Stimulated activated CD4-positive, alpha-beta T cell treated with anti-CD3 and anti-CD28 coated beads, Interleukin-12 subunit alpha, Interleukin-12 subunit beta, amount 100 ng/mL, for 24 hours (primary cell): ENCODE results near the gene CFAP74.
"Not testable (repeated sequence)": the region's sequence is repeated elsewhere in the genome, so short reads cannot be mapped to it uniquely, and the experiment has no call there.

ENCODE experiments used
- DNase-seq, 2 experiments: peaks; one replicate each; pipeline ENCODE4 v3.0.0-alpha.2; 2020; ENCODE audit warnings: low read depth in 2 of 2

Gene CFAP74

DNA sequence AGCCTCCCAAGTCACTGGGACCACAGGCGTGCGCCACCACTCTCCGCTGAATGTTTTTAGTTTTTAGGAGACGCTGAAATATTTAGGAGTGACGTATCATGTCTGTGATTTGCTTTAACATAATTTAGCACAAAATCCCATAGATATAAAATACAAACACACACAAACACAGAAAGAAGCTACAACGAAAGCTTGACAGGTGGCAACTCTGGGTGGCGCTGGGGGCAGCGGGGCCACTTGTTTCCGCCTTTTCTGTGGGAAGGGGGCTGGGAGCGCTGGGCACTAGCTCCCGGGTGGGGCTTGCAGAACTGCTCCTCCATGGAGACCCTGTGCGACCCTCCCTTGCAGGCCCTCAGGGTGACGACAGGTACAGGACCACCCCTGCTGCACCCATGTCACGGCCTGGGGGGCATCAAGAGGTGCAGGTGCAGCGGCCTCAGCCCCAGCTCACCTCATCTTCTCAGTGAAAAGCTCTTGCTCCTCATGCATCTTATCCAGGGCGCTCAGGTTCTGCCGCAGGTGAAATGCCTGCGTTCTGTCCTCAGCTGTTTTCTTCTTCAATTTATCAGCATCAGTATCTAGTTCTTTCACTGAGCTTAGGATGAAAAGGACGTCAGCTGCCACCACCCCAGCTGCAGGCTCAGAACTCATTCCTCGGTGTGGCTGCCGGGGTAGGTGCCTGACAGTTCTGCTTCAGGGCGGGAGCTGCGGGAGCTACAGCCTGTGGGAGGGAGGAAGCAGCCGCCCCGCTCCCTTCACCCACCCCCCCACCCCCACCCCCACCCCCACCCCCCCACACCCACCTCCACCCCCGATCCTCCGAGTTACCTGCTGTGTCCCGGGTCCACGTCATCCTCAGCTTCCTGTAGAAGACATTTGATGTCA, 15.3 kb downstream of the CFAP74 start:
- DNase-seq: no peak

DNA sequence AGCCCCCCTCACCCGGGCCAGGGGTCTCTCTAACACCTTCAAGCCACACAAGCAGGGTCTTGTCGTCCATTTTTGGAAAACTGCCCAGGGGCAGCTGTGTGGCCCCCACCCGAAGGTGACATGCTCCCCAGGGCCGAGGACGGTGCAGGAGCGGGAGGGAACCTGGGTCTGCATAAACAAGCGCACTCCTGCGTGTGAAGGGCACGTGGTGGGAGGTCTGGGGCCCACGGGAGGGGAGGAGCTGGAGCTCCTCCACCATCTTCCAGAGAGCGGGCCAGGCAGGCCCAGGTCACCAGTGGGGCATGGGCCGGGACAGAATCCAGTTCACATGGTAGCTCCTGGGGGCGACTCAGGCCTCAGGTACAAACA, 16.5 kb downstream of the CFAP74 start:
- no peak for DNase-seq

DNA sequence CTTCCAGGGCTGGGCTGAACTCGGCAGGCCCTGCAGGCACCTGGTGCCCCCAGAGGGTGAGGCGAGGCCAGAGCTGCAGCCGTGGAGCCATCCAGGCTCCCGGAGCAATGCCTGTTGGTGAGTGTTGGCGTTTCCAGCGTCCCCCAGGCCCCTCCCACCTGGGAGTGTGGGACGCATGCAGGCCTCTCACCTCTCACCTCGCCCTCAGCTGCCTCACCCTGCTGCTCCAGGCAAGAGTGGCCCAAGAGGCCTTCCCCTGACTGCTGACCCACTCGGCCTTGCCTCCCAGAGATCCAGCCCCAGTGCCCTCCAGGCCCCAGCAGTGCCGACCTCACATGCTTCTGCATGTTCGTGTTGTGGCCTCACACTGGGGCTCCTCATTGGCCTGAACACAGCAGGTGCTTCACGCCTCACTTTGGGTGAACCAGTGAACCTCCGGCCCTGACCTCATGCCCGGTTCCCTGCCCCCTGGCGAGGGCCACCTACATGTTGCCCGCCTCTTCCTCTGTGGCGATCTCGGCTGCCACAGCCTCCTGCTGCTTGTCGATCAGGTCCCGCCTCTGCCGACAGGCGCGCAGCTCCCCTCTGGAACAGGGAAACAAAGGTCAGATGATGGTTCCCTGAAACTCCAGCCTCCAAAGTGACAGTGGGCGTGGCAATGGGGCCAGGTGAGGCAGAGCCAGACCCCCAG, 17.0 kb downstream of the CFAP74 start:
- no peak for DNase-seq

DNA sequence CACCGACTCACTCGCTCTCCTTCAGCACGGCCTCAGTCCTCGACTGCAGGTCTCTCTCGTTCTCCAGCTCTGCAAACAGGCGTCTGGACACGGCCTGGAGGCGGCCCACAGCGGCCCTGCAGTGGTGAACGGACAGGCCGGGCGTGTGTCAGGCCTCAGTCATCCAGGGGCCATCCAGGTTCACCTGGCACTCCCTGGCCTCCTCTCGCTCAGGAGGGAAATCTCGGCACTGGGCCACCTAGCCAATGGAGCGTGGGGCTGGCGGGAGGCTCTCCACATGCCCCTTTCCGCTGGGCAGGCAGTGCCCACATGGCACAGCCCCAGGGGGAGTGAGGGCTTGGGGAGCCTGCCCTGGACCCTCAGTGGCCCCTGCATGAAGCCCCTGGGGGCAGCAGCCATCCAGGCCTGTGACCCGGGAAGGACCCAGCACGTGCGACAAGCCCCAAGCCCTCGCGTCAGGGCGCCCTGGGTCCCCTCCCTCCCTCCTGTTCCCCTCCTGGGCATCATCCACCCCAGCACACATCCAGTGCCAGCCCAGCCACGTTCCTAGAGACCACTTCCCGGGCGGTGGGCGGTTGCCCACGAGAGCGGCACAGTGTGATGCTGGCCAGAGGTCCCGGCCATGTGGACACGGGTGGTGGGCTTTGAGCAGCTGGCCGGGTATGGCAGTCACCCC, 18.1 kb downstream of the CFAP74 start:
- DNase-seq: no peak

DNA sequence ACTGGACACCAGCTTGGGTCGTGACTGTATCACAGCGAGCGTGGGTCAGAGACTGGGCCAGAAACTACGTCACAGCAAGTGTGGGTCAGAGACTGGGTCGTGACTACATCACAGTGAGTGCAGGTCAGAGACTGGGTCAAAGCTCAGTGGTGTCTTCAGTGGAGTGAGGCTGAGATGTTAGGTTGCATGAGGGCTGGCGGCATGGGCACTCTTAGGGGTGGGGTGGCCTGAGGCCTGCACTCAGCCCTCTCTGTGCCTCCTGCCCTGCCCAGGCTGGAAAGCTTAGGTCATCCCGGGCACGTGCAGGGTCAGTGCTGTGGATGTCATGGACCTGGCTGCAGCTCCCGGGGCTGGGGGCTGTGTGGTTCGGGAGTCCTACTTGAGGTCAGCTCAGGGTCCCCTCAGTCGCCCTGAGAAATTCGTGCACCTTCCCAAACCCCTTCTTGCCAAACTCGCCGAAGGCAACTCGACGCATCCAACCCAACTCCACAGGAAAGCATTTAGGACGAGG, 19.0 kb downstream of the CFAP74 start:
- no peak for DNase-seq

DNA sequence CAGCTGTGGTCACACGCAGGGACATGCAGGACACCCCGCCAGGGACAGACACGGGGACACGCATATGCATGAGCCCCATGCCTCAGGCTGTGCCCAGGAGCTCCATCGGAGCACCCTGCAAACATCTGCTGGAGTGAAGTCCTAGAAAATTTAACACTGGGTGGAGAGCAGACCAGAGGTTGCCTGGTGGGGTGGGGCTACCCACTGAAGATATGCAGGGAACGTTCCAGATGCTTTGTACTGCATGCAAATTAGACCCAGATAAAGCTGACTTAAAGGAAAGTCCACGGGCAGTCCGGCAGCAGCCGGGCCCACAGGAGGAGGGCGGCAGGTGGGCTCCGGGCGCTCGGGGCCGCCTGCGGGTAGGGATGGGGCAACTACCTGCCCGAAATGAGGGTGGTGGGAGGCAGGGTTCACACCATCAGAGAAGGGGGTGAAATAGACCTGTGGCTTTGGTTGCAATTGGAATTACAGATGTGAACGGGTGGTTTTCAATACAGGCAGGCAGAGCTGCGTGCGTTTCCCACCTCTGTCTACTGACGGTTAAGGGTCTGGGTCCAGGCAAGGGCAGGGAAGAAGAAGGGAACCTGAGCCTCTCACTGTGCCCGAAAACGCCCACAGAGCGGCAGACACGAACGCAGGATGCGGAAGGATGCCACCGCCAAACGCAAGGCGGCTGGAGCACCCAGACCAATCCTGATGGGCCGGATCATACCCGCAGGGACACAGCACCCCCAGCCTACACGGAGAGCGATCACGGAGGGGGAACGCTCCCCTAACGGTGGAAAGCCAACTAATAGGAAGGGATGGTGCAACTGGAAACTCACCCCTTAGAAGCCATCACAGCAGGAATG, 21.0 kb downstream of the CFAP74 start:
- no peak for DNase-seq

DNA sequence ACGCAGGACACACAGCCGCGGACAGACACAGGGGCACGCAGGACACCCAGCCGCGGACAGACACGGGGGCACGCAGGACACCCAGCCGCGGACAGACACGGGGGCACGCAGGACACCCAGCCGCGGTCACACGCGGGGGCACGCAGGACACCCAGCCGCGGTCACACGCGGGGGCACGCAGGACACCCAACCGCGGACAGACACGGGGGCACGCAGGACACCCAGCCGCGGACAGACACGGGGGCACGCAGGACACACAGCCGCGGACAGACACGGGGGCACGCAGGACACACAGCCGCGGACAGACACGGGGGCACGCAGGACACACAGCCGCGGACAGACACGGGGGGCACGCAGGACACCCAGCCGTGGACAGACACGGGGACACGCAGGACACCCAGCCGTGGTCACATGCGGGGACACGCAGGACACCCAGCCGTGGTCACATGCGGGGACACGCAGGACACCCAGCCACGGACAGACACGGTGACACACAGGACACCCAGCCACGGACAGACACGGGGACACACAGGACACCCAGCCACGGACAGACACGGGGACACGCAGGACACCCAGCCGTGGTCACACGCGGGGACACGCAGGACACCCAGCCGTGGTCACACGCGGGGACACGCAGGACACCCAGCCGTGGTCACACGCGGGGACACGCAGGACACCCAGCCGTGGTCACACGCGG, 21.8 kb downstream of the CFAP74 start:
- not testable (repeated sequence) for DNase-seq

DNA sequence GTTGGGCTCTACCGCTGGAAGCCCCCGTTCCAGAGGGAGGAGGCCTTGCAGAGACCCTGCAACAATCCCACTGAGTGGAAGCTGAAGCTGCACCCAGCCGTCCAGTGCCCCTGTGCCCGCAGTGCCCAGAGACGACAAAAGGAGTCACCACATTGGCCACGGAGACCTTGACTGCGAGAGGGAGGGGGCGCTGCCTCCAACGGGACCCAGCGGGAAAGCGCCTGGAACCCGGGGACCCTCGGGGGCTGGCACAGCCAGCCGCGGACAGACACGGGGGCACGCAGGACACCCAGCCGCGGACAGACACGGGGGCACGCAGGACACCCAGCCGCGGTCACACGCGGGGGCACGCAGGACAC, 22.5 kb downstream of the CFAP74 start:
- DNase-seq: no peak

DNA sequence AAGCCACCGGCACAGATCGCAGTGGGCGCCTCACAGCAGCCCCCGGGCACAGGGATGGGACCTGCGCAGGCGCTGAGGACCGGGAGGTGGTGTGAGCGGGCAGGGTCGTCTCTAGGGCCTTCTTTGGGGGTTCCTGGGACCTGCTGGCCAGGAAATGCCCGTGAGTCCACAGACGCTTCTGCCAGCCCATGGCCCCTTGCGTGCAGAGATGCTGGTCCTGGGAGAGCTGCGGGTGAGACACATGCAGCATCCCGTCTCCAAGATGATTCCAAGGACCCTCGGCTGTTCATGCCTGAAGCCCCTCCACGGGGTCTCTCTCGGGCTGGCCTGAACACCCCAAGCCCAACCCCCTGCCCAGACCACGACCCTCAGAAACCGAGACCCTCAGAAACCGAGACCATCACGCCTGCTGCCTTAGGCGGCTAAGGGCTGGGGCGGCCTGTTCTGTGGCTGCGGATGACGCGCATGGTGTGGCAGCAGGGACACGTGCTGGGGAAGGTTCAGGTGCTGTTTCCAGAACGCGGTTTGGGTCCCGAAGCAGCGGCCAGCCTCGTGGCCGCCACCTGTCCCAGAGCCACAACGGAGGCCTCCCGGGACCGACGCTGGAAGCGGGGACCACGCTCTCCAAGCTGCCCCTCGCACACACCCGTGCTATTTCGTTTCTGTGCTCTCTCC, 23.0 kb downstream of the CFAP74 start:
- no peak for DNase-seq

DNA sequence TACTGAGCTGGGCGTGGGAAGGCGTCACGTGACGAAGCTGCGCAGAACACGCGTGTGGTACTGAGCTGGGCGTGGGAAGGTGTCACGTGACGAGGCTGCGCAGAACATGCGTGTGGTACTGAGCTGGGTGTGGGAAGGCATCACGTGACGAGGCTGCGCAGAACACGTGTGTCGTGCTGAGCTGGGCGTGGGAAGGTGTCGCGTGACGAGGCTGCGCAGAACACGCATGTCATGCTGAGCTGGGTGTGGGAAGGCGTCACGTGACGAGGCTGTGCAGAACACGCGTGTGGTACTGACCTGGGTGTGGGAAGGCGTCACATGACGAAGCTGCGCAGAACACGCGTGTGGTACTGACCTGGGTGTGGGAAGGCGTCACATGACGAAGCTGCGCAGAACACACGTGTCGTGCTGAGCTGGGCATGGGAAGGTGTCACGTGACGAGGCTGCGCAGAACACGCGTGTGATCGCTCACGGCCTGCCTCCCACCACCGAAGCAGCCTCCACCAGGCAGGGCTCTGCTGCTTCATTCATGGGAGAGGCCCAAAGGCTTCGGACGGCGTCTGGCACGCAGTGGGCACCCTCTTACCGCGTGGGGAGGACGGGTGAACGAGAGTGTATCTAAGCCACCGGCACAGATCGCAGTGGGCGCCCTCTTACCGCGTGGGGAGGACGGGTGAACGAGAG, 24.0 kb downstream of the CFAP74 start:
- DNase-seq: no peak

DNA sequence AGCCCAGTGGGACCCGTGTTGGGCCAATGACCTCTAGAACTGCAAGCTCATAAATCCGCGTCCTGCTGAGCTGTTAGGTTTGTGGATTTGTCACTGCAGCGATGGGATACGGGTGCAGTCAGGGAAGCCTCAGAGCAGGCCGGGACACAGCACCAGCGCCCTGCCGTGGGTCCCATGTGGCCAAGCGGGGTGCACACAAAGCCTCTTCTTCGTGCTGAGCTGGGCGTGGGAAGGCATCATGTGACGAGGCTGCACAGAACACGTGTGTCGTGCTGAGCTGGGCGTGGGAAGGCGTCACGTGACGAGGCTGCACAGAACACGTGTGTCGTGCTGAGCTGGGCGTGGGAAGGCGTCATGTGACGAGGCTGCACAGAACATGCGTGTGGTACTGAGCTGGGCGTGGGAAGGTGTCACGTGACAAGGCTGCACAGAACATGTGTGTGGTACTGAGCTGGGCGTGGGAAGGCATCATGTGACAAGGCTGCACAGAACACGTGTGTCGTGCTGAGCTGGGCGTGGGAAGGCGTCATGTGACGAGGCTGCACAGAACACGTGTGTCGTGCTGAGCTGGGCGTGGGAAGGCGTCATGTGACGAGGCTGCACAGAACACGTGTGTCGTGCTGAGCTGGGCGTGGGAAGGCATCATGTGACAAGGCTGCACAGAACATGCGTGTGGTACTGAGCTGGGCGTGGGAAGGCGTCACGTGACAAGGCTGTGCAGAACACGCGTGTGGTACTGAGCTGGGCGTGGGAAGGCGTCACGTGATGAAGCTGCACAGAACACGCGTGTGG, 24.7 kb downstream of the CFAP74 start:
- DNase-seq: not testable (repeated sequence)

DNA sequence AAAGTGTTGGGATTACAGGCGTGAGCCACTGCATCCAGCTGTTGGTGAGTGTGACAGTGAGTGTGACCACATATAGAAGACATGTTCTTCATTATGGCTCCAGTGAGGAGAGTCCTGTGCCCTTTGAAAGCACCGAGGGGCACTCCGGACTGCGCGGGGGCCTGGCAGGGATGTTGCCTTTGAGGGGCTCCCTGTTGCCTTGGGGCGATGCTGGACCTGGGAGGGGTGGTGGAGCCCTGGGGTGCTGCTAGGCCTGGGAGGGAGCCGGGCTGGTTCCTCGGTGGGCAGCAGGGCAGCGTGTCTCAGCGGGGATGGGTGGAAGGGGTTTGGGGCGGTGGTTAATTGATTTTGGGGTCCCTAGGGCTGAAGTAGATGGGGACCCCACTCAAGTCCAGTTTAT, 25.5 kb downstream of the CFAP74 start:
- no peak for DNase-seq

DNA sequence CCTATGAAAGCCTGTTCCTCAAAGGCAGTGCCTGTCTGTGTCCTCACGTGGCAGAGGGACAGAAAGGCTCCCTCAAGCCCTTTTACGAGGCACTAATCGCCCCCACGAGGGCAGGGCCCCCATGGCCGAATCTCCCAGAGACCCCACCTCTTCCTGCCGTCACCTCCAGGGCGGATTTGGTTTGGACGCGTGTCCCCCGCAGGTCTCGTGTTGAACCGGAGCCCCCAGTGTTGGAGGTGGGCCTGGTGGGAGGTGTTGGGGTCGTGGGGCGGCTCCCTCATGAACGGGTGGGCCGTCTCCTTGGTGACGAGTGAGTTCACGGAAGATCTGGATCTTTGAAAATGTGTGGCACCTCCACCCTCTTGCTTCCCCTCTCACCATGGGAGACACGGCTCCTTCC, 27.6 kb downstream of the CFAP74 start:
- DNase-seq: no peak

DNA sequence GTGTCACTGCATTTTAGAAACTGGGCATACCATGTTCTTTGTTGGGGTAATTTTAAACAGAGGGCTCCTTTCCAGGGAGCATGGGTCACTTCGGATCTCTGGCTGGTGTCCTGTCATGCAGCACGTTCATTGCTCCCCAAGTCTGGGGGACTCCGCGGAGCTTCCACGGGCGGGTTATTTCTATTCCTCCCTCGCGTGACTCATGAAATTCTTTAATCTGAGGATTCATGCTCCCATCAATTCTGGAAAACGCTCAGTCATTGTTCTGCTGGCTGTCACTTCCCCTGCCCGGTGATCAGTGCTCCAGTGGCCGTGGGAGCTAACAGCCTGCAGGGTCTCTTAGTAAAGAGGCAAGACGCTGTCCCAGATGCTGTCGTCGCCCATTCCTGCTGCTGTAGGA, 28.1 kb downstream of the CFAP74 start:
- DNase-seq: no peak

DNA sequence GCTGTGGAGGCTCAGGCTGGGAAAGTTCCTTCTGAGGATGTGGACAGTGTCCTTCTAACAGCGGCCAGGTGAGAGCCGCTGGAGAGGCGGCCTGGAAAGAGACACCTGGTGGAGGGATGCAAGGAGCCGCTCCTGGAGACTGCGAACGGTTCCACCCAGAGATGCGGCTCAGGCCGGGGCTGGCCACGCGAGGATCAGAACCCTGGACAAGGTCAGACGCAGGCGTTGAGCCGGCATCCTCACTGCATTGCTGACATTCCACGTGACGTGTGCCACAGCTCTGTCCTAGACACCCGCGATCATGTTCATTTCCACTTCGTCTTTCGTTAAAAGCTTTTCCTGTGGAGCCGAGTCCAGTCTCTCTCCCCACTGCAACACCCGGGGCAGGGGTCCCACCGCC, 28.8 kb downstream of the CFAP74 start:
- no peak for DNase-seq

DNA sequence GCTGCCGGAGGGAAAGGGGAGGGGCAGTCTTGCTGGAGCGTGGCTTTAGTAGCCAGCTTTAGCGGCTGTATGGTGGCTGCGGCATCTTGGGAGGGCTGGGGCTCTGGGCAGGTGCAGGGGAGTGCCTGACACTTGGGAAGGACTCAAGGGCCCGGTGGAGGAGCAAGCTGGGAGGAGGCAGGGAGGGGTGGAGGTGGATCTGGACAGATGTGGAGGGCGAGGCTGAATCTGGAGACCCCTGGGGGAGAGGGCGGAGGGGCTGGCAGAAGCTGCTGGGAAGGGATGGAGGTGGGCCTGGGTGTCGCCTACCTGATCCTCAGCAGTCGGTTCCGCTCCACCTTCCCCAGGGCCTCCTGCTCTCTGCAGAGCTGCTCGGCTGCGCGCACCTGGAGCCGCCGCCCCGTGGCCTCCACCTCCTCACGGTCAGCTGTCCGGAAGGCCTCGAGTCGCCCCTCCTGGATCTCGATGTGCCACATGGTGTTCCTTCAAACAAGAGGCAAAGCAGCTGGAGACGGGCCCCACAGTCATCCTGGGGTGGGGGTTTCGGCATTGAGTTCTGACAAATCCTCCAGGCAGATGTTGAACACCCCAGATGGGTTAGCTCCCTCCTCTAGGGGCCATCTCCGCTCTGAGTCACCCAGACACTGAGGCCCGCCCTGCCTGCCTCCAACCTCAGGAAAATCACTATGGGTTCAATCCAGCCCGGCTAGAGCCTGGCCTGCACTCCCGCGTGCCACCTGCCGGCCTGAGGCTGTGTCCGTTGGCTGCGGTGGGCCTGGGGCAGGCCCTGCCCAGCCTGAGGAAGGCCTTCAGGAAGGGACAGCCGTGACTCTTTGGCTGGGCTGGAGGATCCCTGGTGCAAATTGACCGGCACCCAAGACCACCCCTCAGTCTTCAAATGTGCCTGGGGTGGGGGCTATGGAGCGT, 29.6 kb downstream of the CFAP74 start:
- DNase-seq: no peak

DNA sequence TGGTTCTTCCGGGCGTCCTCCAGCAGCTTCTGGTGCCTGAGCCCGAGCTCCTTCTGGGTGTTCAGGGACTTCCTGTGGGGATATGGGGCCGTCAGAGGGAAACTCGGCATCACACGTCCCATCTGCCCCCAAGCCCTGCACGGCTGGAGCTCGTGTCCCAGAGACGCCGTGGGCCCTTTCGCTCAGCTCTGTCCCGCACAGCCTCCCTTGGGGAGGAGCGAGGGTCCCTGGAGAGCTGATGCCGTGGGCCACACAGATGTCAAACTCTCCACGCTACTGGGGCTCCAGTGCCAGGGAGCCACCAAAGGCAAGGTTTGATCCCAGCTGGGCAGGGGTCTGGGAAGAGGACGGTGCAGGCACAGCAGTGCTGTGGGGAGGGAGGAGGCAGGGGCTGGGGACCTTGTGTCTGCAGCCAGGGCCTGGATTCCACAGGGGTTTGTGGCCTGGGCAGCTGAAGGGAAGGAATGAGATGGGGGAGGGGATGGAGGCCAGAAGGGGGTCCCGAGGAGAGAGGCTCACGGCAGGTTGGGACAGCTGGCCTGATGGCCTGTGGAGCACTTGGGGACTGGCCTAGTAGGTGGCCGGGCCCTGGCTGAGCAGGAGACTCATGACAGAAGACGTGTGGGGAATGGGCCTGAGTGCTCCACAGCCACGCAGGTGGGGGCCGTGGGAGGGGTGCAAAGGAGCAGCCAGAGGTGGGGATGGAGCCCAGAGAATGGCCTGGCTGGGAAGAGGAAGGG, 30.4 kb downstream of the CFAP74 start:
- DNase-seq: no peak
